KMS-11 (cell line): Measurements from ENCODE around the gene FBXW7.

Experiments used
- H2AFZ ChIP-seq: fragments of 200-600 bp; sonication (generic); 2 replicates; pipeline ENCODE4 v1.6.1; 2016; ENCODE audit warnings: antibody characterized with exemption, mixed run types, low read depth
- H3K27ac ChIP-seq: fragments of 200-600 bp; sonication (generic); 2 replicates; pipeline ENCODE4 v1.6.1; 2016; ENCODE audit warnings: mild to moderate bottlenecking, mixed run types
- H3K27me3 ChIP-seq: fragments of 200-600 bp; sonication (generic); 2 replicates; pipeline ENCODE4 v1.6.1; 2017; ENCODE audit warnings: mild to moderate bottlenecking, low read depth, mixed run types, moderate library complexity; ENCODE audit not compliant: insufficient read depth
- H3K36me3 ChIP-seq: fragments of 200-600 bp; sonication (generic); 2 replicates; pipeline ENCODE4 v1.6.1; 2017; ENCODE audit warnings: mild to moderate bottlenecking, mixed run types; ENCODE audit not compliant: insufficient read depth
- H3K4me1 ChIP-seq: fragments of 200-600 bp; sonication (generic); 2 replicates; pipeline ENCODE4 v1.6.1; 2016; ENCODE audit warnings: mild to moderate bottlenecking, low read depth, mixed run types; ENCODE audit not compliant: poor library complexity, severe bottlenecking
- H3K4me2 ChIP-seq: fragments of 200-600 bp; sonication (generic); 2 replicates; pipeline ENCODE4 v1.7.0; 2016; ENCODE audit warnings: mild to moderate bottlenecking, mixed run types
- H3K4me3 ChIP-seq: fragments of 200-600 bp; sonication (generic); IDR thresholded peaks from 2 replicates; pipeline ENCODE4 v1.6.1; 2017; ENCODE audit warnings: low read depth, low read length, mixed read lengths; ENCODE audit not compliant: insufficient read depth
- H3K79me2 ChIP-seq: fragments of 200-600 bp; sonication (generic); 2 replicates; pipeline ENCODE4 v1.6.1; 2016; ENCODE audit warnings: low read depth, mixed run types; ENCODE audit not compliant: insufficient read depth
- H3K9ac ChIP-seq: fragments of 200-600 bp; sonication (generic); 2 replicates; pipeline ENCODE4 v1.6.1; 2016; ENCODE audit warnings: mild to moderate bottlenecking, mixed run types
- H4K20me1 ChIP-seq: fragments of 200-600 bp; sonication (generic); 2 replicates; pipeline ENCODE4 v1.6.1; 2016; ENCODE audit warnings: mild to moderate bottlenecking, mixed run types; ENCODE audit not compliant: insufficient read depth
- CTCF ChIP-seq: fragments of 200-600 bp; sonication (generic); conservative IDR thresholded peaks from 2 replicates; pipeline ENCODE4 v1.6.1; 2017; ENCODE audit warnings: low read depth, mild to moderate bottlenecking, antibody characterized with exemption, low read length, moderate library complexity, mixed read lengths

FBXW7 gene

GRCh38 chr4:152356428-152357034, 179.4 kb downstream of the FBXW7 start:
- Histone ChIP-seq H3K9ac (no peak overlapping the region), H3K27me3 (no peaks in the 10 kb centered on the region), H3K27ac (no peak overlapping the region), H3K36me3 (no peaks in the 10 kb centered on the region), H4K20me1 (no peaks in the 10 kb centered on the region; the same call in 1 of the 2 replicates), H3K4me3 (no peak overlapping the region), H3K79me2 (no peaks in the 10 kb centered on the region), H3K4me2 (no peak overlapping the region), H2AFZ (no peak overlapping the region), H3K4me1 (no peaks in the 10 kb centered on the region)
- TF ChIP-seq CTCF: no peak

- Histone ChIP-seq H3K4me2 (no peak overlapping the region), H2AFZ (no peak overlapping the region), H3K9ac (no peak overlapping the region), H3K79me2 (no peaks in the 10 kb centered on the region), H3K27me3 (no peaks in the 10 kb centered on the region), H3K4me1 (no peaks in the 10 kb centered on the region), H3K4me3 (no peak overlapping the region), H3K36me3 (no peaks in the 10 kb centered on the region), H4K20me1 (no peaks in the 10 kb centered on the region), H3K27ac (no peak overlapping the region)
- no peak for TF ChIP-seq CTCF
These were observed 183.2 kb downstream of the FBXW7 start for GRCh38 chr4:152352622-152353116.

GRCh38 chr4:152352215-152352614, 183.7 kb downstream of the FBXW7 start:
- H3K4me3 ChIP-seq: no peak overlapping the region
- H4K20me1 ChIP-seq: no peaks in the 10 kb centered on the region
- H3K27ac ChIP-seq: no peak overlapping the region
- H3K36me3 ChIP-seq: no peaks in the 10 kb centered on the region
- no peak overlapping the region for H2AFZ ChIP-seq
- no peaks in the 10 kb centered on the region for H3K79me2 ChIP-seq
- no peak for TF ChIP-seq CTCF
- no peaks in the 10 kb centered on the region for H3K27me3 ChIP-seq
- H3K4me2 ChIP-seq: no peak overlapping the region
- H3K4me1 ChIP-seq: no peaks in the 10 kb centered on the region
- H3K9ac ChIP-seq: no peak overlapping the region

- Histone ChIP-seq H2AFZ (no peak overlapping the region), H3K36me3 (no peaks in the 10 kb centered on the region), H3K9ac (no peak overlapping the region), H3K27me3 (no peaks in the 10 kb centered on the region), H4K20me1 (no peaks in the 10 kb centered on the region), H3K27ac (no peak overlapping the region), H3K4me2 (no peak overlapping the region), H3K79me2 (no peaks in the 10 kb centered on the region), H3K4me1 (no peaks in the 10 kb centered on the region), H3K4me3 (no peak overlapping the region)
- no peak for TF ChIP-seq CTCF
These were observed 184.8 kb downstream of the FBXW7 start for GRCh38 chr4:152351080-152351479.
